Suppressor macrophage (primary cell): ENCODE measurements around the gene HOXC13.

ENCODE experiments used
- DNase-seq, 4 experiments: peaks; one replicate each; pipeline ENCODE4 v3.0.0-alpha.2; 2020 to 2022

Gene HOXC13

DNA sequence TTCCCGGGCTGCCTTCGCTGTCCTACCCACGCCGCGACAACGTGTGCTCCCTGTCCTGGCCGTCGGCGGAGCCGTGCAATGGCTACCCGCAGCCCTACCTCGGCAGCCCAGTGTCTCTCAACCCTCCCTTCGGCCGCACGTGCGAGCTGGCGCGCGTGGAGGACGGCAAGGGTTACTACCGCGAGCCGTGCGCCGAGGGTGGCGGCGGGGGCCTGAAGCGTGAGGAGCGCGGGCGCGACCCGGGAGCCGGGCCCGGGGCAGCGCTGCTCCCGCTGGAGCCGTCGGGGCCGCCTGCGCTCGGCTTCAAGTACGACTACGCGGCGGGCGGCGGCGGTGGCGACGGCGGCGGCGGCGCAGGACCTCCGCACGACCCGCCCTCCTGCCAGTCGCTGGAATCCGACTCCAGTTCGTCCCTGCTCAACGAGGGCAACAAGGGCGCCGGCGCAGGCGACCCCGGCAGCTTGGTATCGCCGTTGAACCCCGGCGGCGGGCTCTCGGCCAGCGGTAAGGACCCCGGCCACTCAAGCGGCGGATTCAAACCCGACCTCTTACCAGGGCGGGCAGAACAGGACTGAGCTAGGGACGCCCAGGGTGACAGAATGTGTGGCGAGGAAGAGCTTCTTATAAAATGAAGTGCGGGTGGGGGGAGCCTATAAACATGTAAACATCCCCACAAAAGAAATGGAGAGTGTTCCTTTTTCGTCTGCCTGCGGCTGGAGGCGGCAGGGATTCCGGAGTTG, 16.6 kb downstream of the HOXC13 start:
- DNase-seq, result no peak

DNA sequence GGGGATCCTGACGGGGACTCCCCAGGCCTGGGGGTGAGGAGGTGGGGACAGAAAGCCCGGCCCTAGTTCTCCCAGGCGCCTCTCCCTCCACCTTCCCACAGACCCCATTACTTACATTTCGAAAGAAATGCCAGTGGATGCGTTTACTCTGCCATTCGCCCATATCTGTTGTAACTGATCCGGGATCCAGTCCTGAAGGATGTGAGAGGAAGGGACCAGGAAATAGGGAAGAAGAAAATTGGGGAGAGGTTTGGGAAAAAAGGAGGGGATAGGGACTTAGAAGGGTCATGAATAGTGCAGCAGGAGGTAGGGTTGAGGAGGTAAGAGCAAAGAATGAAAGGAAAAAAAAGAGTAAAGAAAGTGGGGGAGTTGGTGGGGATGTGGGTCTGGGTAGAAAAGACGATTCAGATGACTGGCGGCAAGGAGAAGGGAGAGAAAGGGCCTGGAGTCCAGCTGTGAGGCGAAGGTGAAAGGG, 17.2 kb downstream of the HOXC13 start:
- DNase-seq, result no peak

- DNase-seq, result no peak
These were observed 17.7 kb downstream of the HOXC13 start for GRCh38 chr12:53956251-53956887.

DNA sequence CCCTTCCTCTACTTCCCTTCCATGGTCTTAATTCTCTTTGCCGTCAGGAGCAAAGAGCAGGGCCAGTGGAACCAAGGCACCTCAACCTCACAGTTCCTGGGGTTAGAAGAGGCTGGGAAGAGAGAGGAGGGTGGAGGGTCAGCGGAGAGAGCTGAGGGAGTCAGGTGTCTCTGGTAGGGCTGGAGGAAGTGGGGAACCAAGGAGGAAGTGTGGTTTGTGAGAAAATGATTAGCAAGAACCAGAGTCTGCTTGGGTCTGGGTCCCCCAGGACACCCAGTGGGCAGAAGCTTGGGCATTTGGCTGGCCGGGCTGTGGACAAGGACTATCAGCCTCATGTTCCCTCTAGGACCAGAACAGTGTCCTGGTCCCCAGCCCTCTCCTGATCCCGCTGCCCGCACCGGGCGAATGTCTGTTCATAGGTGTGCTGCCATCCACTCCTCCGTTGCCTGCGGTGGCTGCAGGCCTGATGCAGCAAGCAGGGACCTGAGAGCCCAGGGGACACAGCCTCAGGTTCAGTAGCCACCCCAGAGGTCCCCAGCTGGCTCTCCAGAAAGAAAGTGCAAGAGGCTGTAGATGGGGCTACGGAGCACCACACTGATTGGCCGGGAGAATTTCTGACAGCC, 18.4 kb downstream of the HOXC13 start:
- no peak for DNase-seq

DNA sequence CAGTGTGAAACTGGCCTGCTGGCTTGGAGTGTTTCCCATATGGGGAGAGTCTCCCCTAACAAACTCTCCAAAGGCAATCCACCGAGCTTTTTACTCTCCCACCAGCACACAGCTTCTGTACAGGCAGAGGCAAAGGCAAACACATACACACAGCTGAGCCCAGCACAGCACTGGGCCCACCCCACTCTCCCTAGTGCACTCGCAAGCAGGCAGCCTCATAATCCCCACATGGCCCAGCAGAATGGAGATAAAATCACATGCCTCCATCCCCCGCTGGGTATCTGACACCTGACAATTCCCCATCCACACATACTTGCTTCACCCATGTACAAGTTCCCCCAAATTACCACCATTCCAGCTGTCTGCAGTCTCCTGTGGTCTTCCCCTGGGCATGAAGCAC, 19.5 kb downstream of the HOXC13 start:
- DNase-seq, result no peak

GRCh38 chr12:53959314-53959713, 20.7 kb downstream of the HOXC13 start:
- no peak for DNase-seq

DNA sequence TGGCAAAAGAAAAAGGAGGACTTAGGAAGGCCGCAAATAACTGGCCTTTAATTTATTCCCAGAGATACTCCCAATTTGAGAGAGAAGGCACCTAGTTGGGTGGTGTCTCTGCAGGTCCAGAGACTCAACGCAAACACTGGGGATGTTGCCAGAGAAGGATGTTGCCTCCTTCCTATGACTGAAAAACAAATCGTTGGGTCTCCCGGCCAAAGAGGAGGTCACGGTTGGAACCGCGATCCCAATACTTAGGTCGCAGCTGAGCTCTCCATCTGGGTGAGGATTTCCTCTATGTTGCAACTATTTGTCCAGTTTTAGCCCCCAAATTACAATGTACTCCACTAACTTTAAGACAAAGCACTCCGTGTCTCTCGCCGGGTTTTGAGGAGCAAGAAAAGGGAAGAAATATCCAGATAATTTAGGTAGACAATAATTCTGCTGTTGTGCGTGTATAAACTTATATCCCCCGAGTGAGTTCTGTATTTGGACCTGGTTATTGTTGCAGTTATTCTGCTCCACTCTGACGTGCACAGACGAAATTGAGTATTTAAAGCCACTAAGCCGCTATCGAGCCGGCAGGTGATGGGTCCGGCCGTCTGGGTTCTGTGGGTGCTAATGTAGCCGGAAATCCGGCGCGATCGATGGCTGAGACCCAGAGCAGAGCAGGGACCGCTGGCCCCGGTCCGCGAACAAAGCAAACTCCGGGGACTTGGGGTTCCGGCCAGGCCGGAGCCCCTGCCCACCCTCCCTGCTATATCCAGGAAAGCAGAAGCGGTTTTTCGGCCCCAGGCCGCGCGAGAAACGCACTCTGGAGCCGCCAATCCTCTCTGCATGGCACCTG, 21.8 kb downstream of the HOXC13 start:
- no peak for DNase-seq

- no peak for DNase-seq
These were observed 22.6 kb downstream of the HOXC13 start for GRCh38 chr12:53961025-53961761.

GRCh38 chr12:53963005-53963404, 24.4 kb downstream of the HOXC13 start:
- DNase-seq, result no peak

- no peak for DNase-seq
These were observed 25.0 kb downstream of the HOXC13 start for GRCh38 chr12:53963434-53964314.

GRCh38 chr12:53964315-53964713, 25.7 kb downstream of the HOXC13 start:
- no peak for DNase-seq

DNA sequence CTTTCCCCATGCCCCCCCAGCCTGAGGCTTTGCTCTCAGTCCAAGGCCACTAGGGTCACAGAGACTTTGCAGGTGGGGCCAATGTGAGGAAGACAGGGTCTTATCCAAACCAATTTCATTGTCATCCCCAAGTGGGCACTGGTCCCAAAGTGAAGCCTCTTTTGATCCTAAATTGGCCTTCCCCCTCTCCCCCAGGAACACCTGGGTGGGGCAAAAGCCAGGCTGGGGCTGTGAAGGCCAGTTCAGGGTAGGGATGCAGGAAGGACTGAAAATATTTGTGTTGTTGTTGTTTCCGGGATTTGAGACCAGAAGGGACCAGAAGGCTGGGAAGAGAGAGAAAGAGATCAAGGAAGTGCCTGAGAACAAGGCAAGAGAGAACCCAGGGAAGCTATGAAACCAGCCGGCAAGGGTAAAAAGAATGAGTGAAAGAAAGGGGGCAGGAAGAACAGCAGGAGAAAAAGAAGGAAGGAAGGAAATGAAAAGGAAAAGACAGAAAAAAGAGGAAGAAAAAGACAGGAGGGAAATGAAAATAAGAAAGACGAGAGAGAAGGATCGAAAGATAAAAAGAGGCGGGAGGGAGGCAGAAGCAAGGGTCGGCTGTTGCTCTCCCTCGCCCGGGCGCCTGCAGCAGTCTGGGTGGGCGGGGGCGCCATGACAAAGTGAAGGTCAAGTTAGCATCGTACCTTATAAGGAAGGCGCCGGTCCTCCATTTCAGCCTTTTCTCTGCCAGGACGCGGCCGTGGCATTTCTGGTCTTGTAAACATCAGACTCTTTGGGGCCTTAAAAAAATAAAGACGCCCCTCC, 26.9 kb downstream of the HOXC13 start:
- no peak for DNase-seq

GRCh38 chr12:53966085-53966384, 27.4 kb downstream of the HOXC13 start:
- no peak for DNase-seq

DNA sequence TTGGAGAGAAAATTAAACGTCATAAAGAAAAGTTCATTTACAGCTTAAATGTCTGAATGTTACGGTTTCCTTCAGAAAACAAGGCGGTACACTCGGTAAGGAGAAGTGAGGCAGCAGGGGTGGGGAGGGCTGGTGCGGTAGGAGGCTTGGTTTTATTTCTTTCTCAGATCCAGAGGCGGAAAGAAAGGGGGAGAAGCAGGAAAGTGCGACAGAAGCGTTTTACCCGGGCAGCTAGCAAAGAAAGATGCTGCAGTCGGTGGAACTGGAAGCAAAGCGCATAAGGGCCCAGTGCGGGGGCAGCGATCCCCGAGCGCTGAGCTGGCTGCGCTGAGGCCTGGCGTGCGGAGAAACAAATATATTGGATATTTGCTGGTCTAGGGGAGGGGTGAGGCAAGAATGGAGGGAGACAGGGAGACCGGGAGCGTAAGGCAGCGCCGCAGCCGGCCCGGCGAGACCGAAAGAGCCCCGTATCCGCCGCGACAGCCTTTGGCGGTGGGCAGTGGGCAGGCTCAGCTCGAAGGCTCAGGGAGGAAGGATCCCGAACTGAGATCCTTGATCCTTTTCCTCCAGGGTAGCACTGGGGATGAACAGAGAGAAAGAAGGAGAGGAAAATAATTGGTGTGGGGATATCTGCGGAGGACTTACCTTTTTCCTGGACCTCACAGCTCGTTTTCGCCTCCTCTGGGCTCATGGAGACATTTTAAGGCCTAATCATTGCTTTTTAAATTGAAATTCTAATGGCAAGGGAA, 27.9 kb downstream of the HOXC13 start:
- DNase-seq, result no peak

DNA sequence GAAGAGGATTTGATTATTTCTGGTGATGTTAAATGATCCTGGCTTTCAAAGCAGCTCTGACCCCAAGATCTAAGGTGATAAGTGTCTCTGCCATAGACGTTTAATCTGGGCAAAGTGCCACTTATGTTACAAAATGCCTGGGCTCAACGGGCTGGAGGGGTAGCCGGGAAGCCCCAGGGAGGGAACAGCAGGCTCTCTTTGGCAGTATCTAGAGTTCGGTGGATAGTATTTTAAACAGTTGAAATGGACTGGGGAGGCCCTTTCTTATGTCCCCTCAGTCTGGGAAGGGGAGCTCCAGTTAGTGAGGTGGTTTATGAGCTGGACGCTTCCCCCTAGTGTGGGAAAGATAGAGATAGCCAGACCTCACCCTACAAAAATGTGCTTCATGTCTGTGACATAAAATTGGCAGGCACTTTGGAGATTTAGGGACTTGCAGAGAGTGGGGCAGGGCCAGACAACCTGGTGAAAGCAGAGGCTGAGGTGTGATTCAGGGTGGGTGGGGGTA, 28.8 kb downstream of the HOXC13 start:
- DNase-seq, result no peak

- DNase-seq, result no peak
These were observed 29.8 kb downstream of the HOXC13 start for GRCh38 chr12:53968214-53969127.

DNA sequence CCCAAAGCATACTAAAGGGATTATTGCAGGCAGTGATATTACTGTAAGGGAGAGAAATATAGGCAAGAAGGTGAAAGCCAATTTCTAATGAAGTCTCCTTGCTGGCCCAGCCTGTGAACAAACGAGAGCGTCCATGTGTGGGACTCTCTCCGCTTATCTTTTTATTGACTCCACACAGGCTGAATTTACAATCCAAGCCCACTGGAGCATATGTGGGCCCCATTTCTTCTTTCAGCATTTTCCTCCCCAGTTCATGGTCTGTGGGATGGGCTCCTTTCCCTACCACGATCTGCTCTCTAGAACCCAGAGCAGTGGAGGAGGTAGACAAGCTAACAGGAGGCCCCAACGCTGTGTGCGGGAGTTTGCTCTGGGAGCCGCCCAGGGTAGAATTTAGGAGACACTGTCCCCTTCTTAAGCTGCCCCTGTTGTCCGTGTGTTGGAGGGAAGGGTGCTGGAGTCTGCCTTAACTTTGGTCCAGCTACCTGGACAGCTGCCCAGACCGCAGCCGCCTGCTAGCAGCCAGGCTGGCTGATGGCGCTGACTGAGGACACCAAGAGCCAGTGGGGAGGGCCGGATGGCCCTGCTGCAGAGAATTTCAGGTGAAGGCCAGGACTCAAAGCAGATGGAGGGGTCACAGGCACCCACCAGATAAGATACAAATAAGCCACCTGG, 31.1 kb downstream of the HOXC13 start:
- DNase-seq, result no peak

GRCh38 chr12:53970451-53970850, 31.8 kb downstream of the HOXC13 start:
- no peak for DNase-seq
